ENCODE data around the gene COX7A2L. TPM values are rescaled to one million over a fixed set of nuclear protein-coding genes. Genes with fewer than 3 reads are reported as not detected.

The COX7A2L gene
- total RNA-seq, 4 donors from 2014 or later: 69.8 to 94.7 (median 89.1) TPM

DNA sequence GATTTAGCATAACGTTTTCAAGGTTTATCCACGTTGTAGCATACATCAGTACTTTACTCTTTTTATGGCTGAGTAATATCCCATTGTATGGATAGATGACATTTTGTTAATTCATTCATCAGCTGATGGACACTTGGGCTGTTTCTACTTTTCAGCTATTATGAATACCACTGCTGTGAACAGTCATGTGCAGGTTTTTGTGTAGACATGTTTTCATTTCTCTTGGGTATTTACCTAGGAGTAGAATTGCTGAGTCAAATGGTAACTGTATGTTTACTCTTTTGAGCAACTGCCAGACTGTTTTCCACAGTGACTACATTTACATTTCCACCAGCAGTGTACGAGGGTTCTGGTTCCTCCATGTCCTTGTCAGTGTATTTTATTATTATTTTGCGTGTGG lies 33.9 kb downstream of the COX7A2L start:
- intact Hi-C loops (cut with DNase I; ENCODE audit: low total_unique reads): loop anchor here (5.0 kb wide), 1 partner anchor 230 kb away; no protein-coding TSS in a partner anchor
- peaks cover 0 to 10% of the 10 kb centered on the region in 2 donors for H3K36me3 ChIP-seq
- in situ Hi-C loops (cut with MboI; ENCODE audit: low sequenced_read_pairs in 4 of 4): no loop called here

DNA sequence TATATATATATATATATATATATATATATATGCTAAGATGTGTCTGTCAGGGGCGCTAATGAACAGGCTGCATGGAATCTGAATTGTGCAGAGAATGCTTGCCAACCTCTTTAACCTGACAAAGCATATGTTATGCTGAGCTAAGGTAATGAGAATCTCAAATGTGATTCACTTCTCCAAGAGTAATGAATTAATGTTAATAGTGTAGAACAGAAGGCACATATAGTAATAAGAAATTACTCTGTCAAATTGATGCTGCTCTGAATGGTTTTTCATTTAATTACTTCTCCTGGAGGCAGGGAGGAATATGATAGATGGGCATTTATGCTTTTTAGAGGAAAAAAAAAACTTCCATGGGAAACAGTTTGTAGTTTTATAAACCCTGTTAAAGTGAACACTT lies 35.4 kb downstream of the COX7A2L start:
- peaks cover 0 to 10% of the 10 kb centered on the region in 2 donors for H3K36me3 ChIP-seq
- DNase-seq (no peak), ATAC-seq (no peak)
- in situ Hi-C loops (cut with MboI; ENCODE audit: low sequenced_read_pairs in 4 of 4) (no loop called here), intact Hi-C loops (cut with DNase I; ENCODE audit: low total_unique reads) (loop anchor here (5.0 kb wide), 1 partner anchor 228 kb away; no protein-coding TSS in a partner anchor)
- TF ChIP-seq POLR2A (IDR thresholded peaks at IDR 0.05): no peak
- TF ChIP-seq, protein P1, sequence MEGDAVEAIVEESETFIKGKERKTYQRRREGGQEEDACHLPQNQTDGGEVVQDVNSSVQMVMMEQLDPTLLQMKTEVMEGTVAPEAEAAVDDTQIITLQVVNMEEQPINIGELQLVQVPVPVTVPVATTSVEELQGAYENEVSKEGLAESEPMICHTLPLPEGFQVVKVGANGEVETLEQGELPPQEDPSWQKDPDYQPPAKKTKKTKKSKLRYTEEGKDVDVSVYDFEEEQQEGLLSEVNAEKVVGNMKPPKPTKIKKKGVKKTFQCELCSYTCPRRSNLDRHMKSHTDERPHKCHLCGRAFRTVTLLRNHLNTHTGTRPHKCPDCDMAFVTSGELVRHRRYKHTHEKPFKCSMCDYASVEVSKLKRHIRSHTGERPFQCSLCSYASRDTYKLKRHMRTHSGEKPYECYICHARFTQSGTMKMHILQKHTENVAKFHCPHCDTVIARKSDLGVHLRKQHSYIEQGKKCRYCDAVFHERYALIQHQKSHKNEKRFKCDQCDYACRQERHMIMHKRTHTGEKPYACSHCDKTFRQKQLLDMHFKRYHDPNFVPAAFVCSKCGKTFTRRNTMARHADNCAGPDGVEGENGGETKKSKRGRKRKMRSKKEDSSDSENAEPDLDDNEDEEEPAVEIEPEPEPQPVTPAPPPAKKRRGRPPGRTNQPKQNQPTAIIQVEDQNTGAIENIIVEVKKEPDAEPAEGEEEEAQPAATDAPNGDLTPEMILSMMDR (IDR thresholded peaks at IDR 0.05 in 4 of 5, conservative IDR thresholded peaks at IDR 0.05 in 1 of 5): no peak
- H3K4me3 ChIP-seq: no peak overlapping the region
- H3K9me3 ChIP-seq: no peaks in the 10 kb centered on the region
- no peaks in the 10 kb centered on the region for H3K4me1 ChIP-seq
- no peak overlapping the region for H3K27ac ChIP-seq
- no peaks in the 10 kb centered on the region for H3K27me3 ChIP-seq

More for the DNA sequence above, 33.9 kb downstream of the COX7A2L start:
- DNase-seq: no peak
- Histone ChIP-seq H3K27ac (no peak overlapping the region), H3K4me3 (no peak overlapping the region), H3K4me1 (no peaks in the 10 kb centered on the region), H3K9me3 (no peaks in the 10 kb centered on the region), H3K27me3 (no peaks in the 10 kb centered on the region)
- ATAC-seq: no peak
- TF ChIP-seq, protein P1 (IDR thresholded peaks at IDR 0.05 in 4 of 5, conservative IDR thresholded peaks at IDR 0.05 in 1 of 5): no peak
- TF ChIP-seq POLR2A (IDR thresholded peaks at IDR 0.05): no peak

DNA sequence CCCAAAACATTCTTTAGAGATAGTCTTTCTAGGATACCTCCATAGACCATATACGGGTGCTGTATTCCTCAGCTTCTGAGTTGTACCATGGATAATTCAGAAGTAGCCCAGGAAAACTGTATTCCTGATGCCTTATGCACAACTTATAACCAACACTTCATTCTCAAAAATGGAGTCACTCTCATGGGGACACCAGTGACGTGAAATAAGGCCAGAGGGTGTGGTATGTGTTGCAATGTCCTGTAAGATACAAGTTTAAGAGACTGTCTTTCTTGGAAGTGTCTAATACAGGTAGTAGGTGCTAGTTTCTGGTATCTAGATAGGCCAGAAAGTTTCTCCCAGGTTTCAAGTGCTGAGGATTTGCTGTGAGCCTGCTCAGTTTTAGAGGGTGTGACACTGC lies 36.1 kb downstream of the COX7A2L start:
- TF ChIP-seq, protein P1 (IDR thresholded peaks at IDR 0.05 in 4 of 5, conservative IDR thresholded peaks at IDR 0.05 in 1 of 5): no peak
- TF ChIP-seq POLR2A (IDR thresholded peaks at IDR 0.05): no peak
- H3K27ac ChIP-seq: no peak overlapping the region
- peaks cover 0 to 10% of the 10 kb centered on the region in 2 donors for H3K36me3 ChIP-seq
- no peak overlapping the region for H3K4me3 ChIP-seq
- no peaks in the 10 kb centered on the region for H3K4me1 ChIP-seq
- no peak for DNase-seq
- intact Hi-C loops (cut with DNase I; ENCODE audit: low total_unique reads): loop anchor here (5.0 kb wide), 1 partner anchor 228 kb away; no protein-coding TSS in a partner anchor
- no peaks in the 10 kb centered on the region for H3K27me3 ChIP-seq
- no peak for ATAC-seq
- in situ Hi-C loops (cut with MboI; ENCODE audit: low sequenced_read_pairs in 4 of 4): no loop called here
- H3K9me3 ChIP-seq: no peaks in the 10 kb centered on the region

DNA sequence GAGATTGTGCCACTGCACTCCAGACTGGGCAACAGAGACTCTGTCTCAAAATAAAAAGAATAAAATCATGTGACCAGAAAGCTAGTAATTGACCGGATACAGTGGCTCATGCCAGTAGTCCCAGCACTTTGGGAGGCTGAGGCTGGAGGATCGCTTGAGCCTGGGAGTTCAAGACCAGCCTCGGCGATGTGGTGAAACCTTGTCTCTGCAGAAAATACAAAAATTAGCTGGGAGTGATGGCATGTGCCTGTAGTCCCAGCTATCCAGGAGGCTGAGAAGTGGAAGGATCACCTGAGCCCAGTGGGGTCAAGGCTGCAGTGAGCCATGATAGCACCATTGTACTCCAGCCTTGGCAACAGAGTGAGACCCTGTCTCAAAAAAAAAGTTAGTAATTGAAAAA lies 36.8 kb downstream of the COX7A2L start:
- Histone ChIP-seq H3K9me3 (no peaks in the 10 kb centered on the region), H3K27ac (no peak overlapping the region), H3K4me1 (no peaks in the 10 kb centered on the region), H3K4me3 (no peak overlapping the region), H3K27me3 (no peaks in the 10 kb centered on the region), H3K36me3 (peaks cover 0 to 4% of the 10 kb centered on the region in 2 donors)
- intact Hi-C loops (cut with DNase I; ENCODE audit: low total_unique reads): no loop called here
- in situ Hi-C loops (cut with MboI; ENCODE audit: low sequenced_read_pairs in 4 of 4): no loop called here
- DNase-seq (no peak), ATAC-seq (no peak)
- TF ChIP-seq, protein P1 (IDR thresholded peaks at IDR 0.05 in 4 of 5, conservative IDR thresholded peaks at IDR 0.05 in 1 of 5): no peak
- TF ChIP-seq POLR2A (IDR thresholded peaks at IDR 0.05): no peak
